Stimulated activated CD8-positive, alpha-beta memory T cell treated with anti-CD3 and anti-CD28 coated beads, Interleukin-12 subunit alpha, Interleukin-12 subunit beta, amount 100 ng/mL, for 4 hours (primary cell): ENCODE measurements around the gene HIBADH.
"Not testable (repeated sequence)": the region's sequence is repeated elsewhere in the genome, so short reads cannot be mapped to it uniquely, and the experiment has no call there.

ENCODE experiments used
- DNase-seq: peaks from one replicate; pipeline ENCODE4 v3.0.0-alpha.2; 2020; ENCODE audit warnings: low read depth

HIBADH gene

GRCh38 chr7:27600247-27600646 lies 62.4 kb downstream of the HIBADH start:
- DNase-seq, result no peak

- no peak for DNase-seq
Measured at GRCh38 chr7:27595009-27595408, 67.7 kb downstream of the HIBADH start.

- DNase-seq, result no peak
Measured at GRCh38 chr7:27593226-27593625, 69.5 kb downstream of the HIBADH start.

- DNase-seq, result no peak
Measured at GRCh38 chr7:27590416-27590815, 72.3 kb downstream of the HIBADH start.

GRCh38 chr7:27587429-27587828 lies 75.3 kb downstream of the HIBADH start:
- DNase-seq, result no peak

GRCh38 chr7:27586825-27587224 lies 75.9 kb downstream of the HIBADH start:
- DNase-seq, result no peak

GRCh38 chr7:27585781-27586447 lies 76.8 kb downstream of the HIBADH start:
- DNase-seq, result no peak

DNA sequence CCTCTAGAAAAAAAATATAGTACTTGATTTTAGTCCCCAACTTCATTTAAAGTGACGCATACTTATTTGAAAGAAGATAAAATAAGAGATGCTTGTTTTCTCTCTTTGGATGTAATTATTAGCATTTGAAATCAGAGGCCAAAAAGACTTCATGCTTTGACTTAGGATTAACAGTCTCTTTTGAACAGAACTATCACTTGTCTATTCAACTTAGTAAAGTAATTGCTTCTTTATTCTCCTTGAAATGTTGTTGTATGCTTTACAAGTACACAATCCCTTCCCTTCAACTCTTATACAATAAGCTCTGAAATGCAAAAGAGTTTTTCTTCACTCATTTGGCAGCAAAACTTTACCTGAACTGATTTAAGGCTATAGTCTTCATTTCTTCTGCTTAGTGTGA lies 80.8 kb downstream of the HIBADH start:
- no peak for DNase-seq

DNA sequence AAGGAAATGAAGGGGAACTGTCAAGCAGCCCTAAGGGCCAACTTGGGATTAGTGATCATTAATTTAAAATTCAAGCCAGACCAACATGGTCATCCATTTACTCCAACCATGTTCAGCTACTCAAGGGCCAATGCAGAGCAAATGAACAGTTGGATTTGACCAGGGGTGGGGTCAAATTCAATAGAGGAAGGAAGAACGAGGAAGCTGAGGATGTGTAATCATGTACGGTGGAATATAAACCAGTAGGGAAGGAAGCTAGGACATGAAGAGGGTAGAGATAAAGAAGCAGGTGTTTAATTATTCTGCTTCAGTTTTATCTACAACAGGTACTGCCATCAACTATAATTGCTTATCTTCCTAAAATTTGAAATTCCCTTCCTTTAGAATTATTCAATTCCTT lies 81.6 kb downstream of the HIBADH start:
- DNase-seq, result no peak

- DNase-seq, result no peak
Measured at GRCh38 chr7:27579565-27579964, 83.1 kb downstream of the HIBADH start.

DNA sequence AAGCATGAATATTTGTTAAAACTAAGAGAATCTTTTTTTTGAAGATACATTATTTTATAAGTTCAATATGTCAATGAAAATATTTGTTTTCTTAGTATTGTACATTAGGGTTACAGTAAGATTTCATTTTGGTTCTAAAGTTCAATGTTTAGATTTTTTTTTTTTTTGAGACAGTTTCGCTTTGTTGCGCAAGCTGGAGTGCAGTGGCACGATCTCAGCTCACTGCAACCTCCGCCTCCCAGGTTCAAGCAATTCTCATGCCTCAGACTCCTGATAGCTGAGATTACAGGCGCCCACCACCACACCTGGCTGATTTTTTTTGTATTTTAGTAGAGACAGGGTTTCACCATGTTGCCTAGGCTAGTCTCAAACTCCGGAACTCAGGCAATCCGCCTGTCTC lies 84.5 kb downstream of the HIBADH start:
- not testable (repeated sequence) for DNase-seq

DNA sequence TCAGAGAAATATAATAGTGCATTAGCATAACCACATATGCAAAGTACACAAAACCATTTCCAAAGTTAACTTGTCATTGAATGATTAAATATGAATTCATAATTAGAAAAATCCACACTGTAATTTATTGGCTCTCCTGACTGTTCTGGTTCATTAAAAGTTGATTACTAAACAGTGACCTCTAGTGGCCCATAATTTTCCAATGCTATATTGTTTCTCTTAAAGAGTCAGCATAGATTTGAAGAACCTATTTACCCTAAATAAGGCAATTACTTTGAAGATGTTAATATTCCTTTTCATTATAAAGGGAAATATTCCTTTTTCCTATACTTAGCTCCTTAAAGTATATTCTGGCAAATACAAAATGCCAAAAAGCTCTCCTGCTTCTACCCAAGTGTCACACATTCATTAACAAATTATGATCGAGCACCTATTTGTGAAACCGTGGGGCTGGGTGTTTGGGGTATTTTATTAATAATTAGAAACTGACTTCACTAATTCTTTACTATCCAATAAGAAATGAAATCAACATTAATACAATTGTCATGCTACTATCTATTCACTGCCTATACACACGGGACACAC lies 86.2 kb downstream of the HIBADH start:
- no peak for DNase-seq

DNA sequence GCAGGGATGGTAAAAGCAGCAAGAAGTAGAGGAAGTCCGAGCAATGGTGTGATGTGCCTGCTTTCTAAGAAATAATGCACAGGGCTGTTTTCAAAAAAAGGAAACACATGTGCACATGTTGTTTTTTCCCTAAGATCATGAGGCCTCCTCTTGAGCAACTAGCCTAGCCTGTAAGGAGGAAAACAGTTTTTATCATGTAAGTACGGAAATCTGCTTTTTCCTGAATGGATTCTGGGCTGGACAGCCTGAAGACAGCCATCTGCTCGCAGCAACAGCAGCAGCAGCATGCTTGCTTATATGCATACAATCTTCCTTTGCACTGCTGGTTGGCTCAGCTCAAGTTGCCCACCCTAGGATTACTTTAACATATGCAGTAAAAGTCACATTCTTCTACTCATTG lies 87.1 kb downstream of the HIBADH start:
- DNase-seq, result no peak

- DNase-seq, result no peak
Measured at GRCh38 chr7:27569106-27569505, 93.6 kb downstream of the HIBADH start.

- DNase-seq, result no peak
Measured at GRCh38 chr7:27567266-27567665, 95.4 kb downstream of the HIBADH start.

DNA sequence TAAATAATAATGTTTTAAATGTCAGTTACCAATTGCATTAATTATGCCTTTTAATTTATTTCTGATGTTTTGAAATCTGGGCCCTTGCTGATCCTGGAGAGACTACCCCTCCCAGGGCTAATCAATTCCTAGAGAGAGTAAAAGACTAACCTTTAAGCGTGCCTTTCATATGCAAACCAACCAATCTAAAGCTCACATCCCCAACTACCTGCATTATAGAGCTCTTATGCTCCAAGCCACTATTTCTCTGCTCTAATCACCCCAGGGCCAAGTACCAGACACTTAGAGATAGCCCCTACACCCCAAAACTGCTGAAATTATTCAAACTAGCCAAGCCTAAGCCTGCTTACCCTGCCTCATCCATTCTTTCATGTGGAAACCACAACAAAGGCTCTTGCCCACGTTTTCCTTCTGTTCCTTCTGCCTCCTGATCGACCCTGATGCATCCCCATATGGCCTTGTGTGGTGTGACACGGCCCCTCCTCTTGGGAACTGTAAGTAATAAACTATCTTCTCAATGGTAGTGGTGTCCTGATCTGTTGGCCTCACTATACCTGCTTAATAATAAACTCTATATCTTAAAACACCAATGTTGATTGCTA lies 97.7 kb downstream of the HIBADH start:
- DNase-seq, result no peak

- DNase-seq, result no peak
Measured at GRCh38 chr7:27560706-27561235, 101.9 kb downstream of the HIBADH start.

DNA sequence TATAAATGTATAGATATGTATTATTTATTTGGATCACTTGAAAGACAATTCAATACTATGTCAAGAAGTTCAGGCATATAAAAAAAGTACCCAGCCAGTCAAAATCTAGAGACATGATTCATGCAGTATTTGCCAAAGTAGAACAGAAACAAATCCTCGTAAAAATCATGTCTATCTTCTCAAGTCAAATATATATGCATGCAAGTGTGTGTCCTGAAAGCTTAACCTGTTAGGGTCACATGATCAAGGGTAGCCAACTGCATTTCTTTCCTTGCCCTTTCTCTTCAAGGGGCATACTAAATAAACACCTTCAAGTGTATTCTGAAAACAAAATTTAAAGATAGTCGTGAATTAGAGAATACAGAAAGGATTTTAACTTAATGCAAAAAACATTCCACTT lies 107.0 kb downstream of the HIBADH start:
- DNase-seq, result no peak

- DNase-seq, result no peak
Measured at GRCh38 chr7:27554826-27555225, 107.9 kb downstream of the HIBADH start.

GRCh38 chr7:27553273-27553672 lies 109.4 kb downstream of the HIBADH start:
- DNase-seq, result no peak

DNA sequence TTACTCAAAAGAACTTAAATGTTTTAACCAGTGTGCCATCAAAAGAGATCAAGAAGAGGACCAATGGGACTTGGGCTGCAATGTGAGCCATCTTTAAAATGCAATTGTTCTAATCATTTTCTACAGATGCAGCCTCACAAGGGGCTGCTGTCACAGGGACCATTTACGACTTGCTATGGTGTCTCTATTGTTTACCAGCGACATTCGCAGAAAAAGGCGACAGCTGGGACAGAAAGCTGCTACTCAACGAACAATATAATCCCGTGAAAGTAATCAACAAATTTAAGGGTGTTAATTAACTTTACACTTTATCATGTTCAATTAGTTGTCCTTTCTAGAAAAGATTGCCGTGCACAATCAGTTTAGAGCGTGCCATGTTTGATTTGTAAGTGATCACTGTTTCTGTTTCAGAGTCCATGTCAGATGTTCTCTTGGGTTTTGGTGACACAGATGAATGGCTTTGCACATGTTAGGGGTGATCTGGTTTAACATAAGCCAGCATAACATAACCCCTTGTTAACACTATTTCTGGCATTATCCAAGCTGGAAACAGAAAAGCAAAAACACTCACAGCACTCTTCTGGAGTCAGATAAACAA lies 110.8 kb downstream of the HIBADH start:
- DNase-seq, result no peak

DNA sequence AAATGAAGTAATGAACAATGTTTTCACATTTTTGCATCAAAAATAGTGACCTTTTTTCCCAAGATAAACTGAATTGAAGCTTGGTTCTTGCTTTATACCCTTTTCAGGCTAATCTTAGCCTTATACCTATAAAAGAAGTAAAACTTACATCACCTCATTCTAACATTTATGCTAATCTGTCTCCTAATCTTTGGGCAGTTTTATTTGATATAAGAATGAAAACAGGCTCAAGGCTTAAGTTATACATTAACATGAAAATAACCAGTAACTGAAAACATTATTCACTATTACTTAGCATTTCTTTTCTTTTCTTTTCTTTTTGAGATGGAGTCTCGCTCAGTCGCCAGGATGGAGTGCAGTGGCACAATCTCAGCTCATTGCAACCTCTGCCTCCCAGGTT lies 113.1 kb downstream of the HIBADH start:
- no peak for DNase-seq

DNA sequence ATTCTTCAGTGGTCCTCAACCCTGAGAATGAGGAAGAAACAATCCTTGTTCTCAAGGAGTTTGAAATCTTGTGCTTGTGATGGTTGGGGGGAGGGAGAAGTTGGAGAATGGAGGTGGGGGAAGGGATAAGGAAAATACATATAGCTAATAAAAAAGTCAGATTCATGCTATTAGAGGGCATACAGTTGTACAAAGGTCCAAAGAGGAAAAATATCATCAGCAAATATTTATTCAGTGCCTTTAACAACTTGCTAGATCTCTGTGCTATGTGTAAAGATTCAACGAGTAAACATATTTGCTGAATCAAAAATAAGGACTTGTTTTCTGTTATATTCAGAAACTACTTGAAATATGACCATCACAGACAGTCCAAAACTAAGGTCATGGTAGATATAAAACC lies 114.4 kb downstream of the HIBADH start:
- no peak for DNase-seq
